Naive thymus-derived CD4-positive, alpha-beta T cell (primary cell): ENCODE results near the gene SNX24. TPM values are rescaled to one million over a fixed set of nuclear protein-coding genes. Genes with fewer than 3 reads are reported as not detected.
"Not testable (repeated sequence)": the region's sequence is repeated elsewhere in the genome, so short reads cannot be mapped to it uniquely, and the experiment has no call there.

Experiments used
- ATAC-seq: fragments of 150-1000 bp; cut with Tn5 transposase; 2 replicates; pipeline ENCODE4 v1.10.0; 2021; ENCODE audit warnings: mild to moderate bottlenecking, moderate library complexity
- CTCF ChIA-PET: fragments of 350-600 bp; sonication (Branson Sonifier 250); formaldehyde crosslinking; loops from one replicate; lab custom pipeline; 2021; ENCODE audit warnings: antibody characterized with exemption; lab: Charles Lee
- POLR2A ChIA-PET: fragments of 350-600 bp; sonication (Branson Sonifier 250); formaldehyde crosslinking; loops from one replicate; lab custom pipeline; 2021; ENCODE audit warnings: antibody characterized with exemption, inconsistent platforms; lab: Charles Lee
- DNase-seq, 9 donors: peaks; one replicate each; pipeline versions ENCODE4 v3.0.0 to v3.0.0-alpha.2; 2020 to 2022; ENCODE audit warnings: mixed read lengths in 1 of 9
- H3K27ac ChIP-seq: one replicate; pipeline ENCODE4 v1.7.0; 2013; ENCODE audit warnings: mild to moderate bottlenecking, low read depth, low read length, moderate library complexity
- H3K27me3 ChIP-seq, 2 donors: one replicate each; pipeline ENCODE4 v1.7.0; 2013; ENCODE audit warnings: low read length in 2 of 2, mild to moderate bottlenecking in 2 of 2, moderate library complexity in 2 of 2; ENCODE audit not compliant: control insufficient read depth in 2 of 2, insufficient read depth in 2 of 2
- H3K36me3 ChIP-seq, 3 experiments: 1 replicate in 2 of 3; 2 replicates in 1 of 3; pipeline ENCODE4 v1.7.0; 2013; ENCODE audit warnings: low read length in 3 of 3, mild to moderate bottlenecking in 3 of 3, moderate library complexity in 1 of 3; ENCODE audit not compliant: insufficient read depth in 3 of 3, control insufficient read depth in 2 of 3
- H3K4me1 ChIP-seq, 2 donors: one replicate each; pipeline ENCODE4 v1.7.0; 2013; ENCODE audit warnings: low read length in 2 of 2, mild to moderate bottlenecking in 2 of 2, moderate library complexity in 1 of 2; ENCODE audit not compliant: control insufficient read depth in 2 of 2, insufficient read depth in 2 of 2
- H3K4me3 ChIP-seq: 2 replicates; pipeline ENCODE4 v1.7.0; 2013; ENCODE audit warnings: mild to moderate bottlenecking, low read length
- H3K9me3 ChIP-seq, 3 experiments: 1 replicate in 2 of 3; 2 replicates in 1 of 3; pipeline ENCODE4 v1.7.0; 2013; ENCODE audit warnings: low read length in 3 of 3; ENCODE audit not compliant: control insufficient read depth in 2 of 3
- H3K27ac Mint-ChIP-seq, 9 donors: one replicate each; pipeline ENCODE4 v1.8.0; 2020 to 2022; ENCODE audit warnings: mixed read lengths in 9 of 9, mild to moderate bottlenecking in 8 of 9, moderate library complexity in 5 of 9, inconsistent platforms in 2 of 9
- H3K27me3 Mint-ChIP-seq, 5 donors: one replicate each; pipeline ENCODE4 v1.8.0; 2021 to 2022; ENCODE audit warnings: mixed read lengths in 5 of 5, mild to moderate bottlenecking in 1 of 5
- H3K36me3 Mint-ChIP-seq, 5 donors: one replicate each; pipeline ENCODE4 v1.8.0; 2020 to 2022; ENCODE audit warnings: mixed read lengths in 5 of 5, mild to moderate bottlenecking in 3 of 5, inconsistent platforms in 1 of 5
- H3K4me1 Mint-ChIP-seq, 7 donors: one replicate each; pipeline ENCODE4 v1.8.0; 2020 to 2022; ENCODE audit warnings: mixed read lengths in 7 of 7, mild to moderate bottlenecking in 3 of 7, inconsistent platforms in 1 of 7
- H3K4me3 Mint-ChIP-seq, 10 donors: one replicate each; pipeline ENCODE4 v1.8.0; 2020 to 2022; ENCODE audit warnings: mild to moderate bottlenecking in 10 of 10, mixed read lengths in 10 of 10, moderate library complexity in 6 of 10, inconsistent platforms in 2 of 10
- H3K9me3 Mint-ChIP-seq, 11 donors: one replicate each; pipeline ENCODE4 v1.8.0; 2020 to 2022; ENCODE audit warnings: mixed read lengths in 11 of 11, mild to moderate bottlenecking in 4 of 11, inconsistent platforms in 1 of 11, moderate library complexity in 1 of 11
- intact Hi-C, 2 donors: fragments of 100-400 bp; cut with micrococcal nuclease; formaldehyde crosslinking; loops; one replicate each; pipeline ENCODE4 v1.15.1; 2023
- polyA plus RNA-seq, 2 donors: library from polyadenylated mRNA; unstranded; fragments of 300-500 nt; fragmentation: Illumina TruSeq; gene quantifications; one replicate each; pipeline ENCODE4 v1.2.3, GENCODE V29; 2021
- total RNA-seq, 6 experiments: library from RNA in 5 of 6; stranded (reverse) in 5 of 6; gene quantifications; 1 replicate in 5 of 6; 2 replicates in 1 of 6; pipeline ENCODE4 v1.2.3 and lab custom pipeline; 2021 to 2026

Gene SNX24
- total and polyA plus RNA-seq, 7 experiments from 2014 or later: 1.2 to 3.5 (median 2.1) TPM

- intact Hi-C loops: no loop called here
These were observed 112.0 kb downstream of the SNX24 start for GRCh38 chr5:122957457-122957856.

GRCh38 chr5:122959740-122960445 lies 114.5 kb downstream of the SNX24 start:
- H3K36me3 ChIP-seq: peaks cover 0 to 2% (median 0%) of the 10 kb centered on the region in 3 experiments
- ChIA-PET CTCF (no interaction called here), POLR2A (no interaction called here)
- no peaks in the 10 kb centered on the region for H3K9me3 ChIP-seq
- no peaks in the 10 kb centered on the region for H3K27me3 ChIP-seq
- no peak overlapping the region for H3K4me3 ChIP-seq
- H3K27me3 Mint-ChIP-seq: peaks cover 0 to 4% (median 1%) of the 10 kb centered on the region in 5 donors
- no peaks in the 10 kb centered on the region for H3K4me1 ChIP-seq
- intact Hi-C loops: no loop called here
- no peak for DNase-seq
- H3K4me1 Mint-ChIP-seq: no peaks in the 10 kb centered on the region
- no peak overlapping the region for H3K27ac ChIP-seq
- H3K36me3 Mint-ChIP-seq: peaks cover 0 to 4% (median 0%) of the 10 kb centered on the region in 5 donors
- no peak overlapping the region for H3K27ac Mint-ChIP-seq
- ATAC-seq: no peak
- peaks cover 0 to 21% (median 3%) of the 10 kb centered on the region in 11 donors for H3K9me3 Mint-ChIP-seq
- H3K4me3 Mint-ChIP-seq: no peak overlapping the region

More at GRCh38 chr5:122957457-122957856, 112.0 kb downstream of the SNX24 start:
- no peaks in the 10 kb centered on the region for H3K9me3 ChIP-seq
- CTCF ChIA-PET: no interaction called here
- no peaks in the 10 kb centered on the region for H3K27me3 ChIP-seq
- no peak overlapping the region for H3K4me3 ChIP-seq
- Mint-ChIP-seq H3K27ac (no peak overlapping the region), H3K27me3 (peaks cover 0 to 4% (median 1%) of the 10 kb centered on the region in 5 donors), H3K9me3 (peaks cover 0 to 25% (median 3%) of the 10 kb centered on the region in 11 donors), H3K36me3 (peaks cover 0 to 4% (median 0%) of the 10 kb centered on the region in 5 donors), H3K4me3 (no peak overlapping the region), H3K4me1 (no peaks in the 10 kb centered on the region)
- POLR2A ChIA-PET: no interaction called here
- peaks cover 0 to 2% (median 0%) of the 10 kb centered on the region in 3 experiments for H3K36me3 ChIP-seq
- no peak for DNase-seq
- no peak overlapping the region for H3K27ac ChIP-seq
- ATAC-seq: no peak
- no peaks in the 10 kb centered on the region for H3K4me1 ChIP-seq

- H3K27ac ChIP-seq: no peak overlapping the region
- intact Hi-C loops: no loop called here
- Mint-ChIP-seq H3K9me3 (peaks cover 0 to 2% (median 0%) of the 10 kb centered on the region in 11 donors), H3K36me3 (peaks cover 0 to 4% (median 0%) of the 10 kb centered on the region in 5 donors), H3K4me1 (no peaks in the 10 kb centered on the region), H3K4me3 (no peak overlapping the region), H3K27ac (no peak overlapping the region), H3K27me3 (peaks cover 0 to 4% (median 1%) of the 10 kb centered on the region in 5 donors)
- DNase-seq: no peak
- H3K27me3 ChIP-seq: no peaks in the 10 kb centered on the region
- H3K36me3 ChIP-seq: no peaks in the 10 kb centered on the region
- H3K4me1 ChIP-seq: no peaks in the 10 kb centered on the region
- H3K4me3 ChIP-seq: no peak overlapping the region
- ChIA-PET POLR2A (no interaction called here), CTCF (no interaction called here)
- no peak for ATAC-seq
- no peaks in the 10 kb centered on the region for H3K9me3 ChIP-seq
These were observed 117.9 kb downstream of the SNX24 start for GRCh38 chr5:122963305-122963704.

GRCh38 chr5:122965111-122965510 lies 119.7 kb downstream of the SNX24 start:
- CTCF ChIA-PET: no interaction called here
- no peak overlapping the region for H3K4me3 ChIP-seq
- H3K27me3 Mint-ChIP-seq: peaks cover 0 to 4% (median 0%) of the 10 kb centered on the region in 5 donors
- intact Hi-C loops: no loop called here
- H3K36me3 ChIP-seq: no peaks in the 10 kb centered on the region
- H3K4me1 Mint-ChIP-seq: no peaks in the 10 kb centered on the region
- H3K9me3 Mint-ChIP-seq: no peaks in the 10 kb centered on the region
- ATAC-seq: no peak
- H3K27me3 ChIP-seq: no peaks in the 10 kb centered on the region
- no peaks in the 10 kb centered on the region for H3K9me3 ChIP-seq
- H3K27ac Mint-ChIP-seq: no peak overlapping the region
- no peak for DNase-seq
- no peak overlapping the region for H3K4me3 Mint-ChIP-seq
- POLR2A ChIA-PET: no interaction called here
- no peak overlapping the region for H3K27ac ChIP-seq
- no peaks in the 10 kb centered on the region for H3K4me1 ChIP-seq
- H3K36me3 Mint-ChIP-seq: no peaks in the 10 kb centered on the region

- no peak overlapping the region for H3K4me3 Mint-ChIP-seq
- DNase-seq: no peak
- H3K27ac ChIP-seq: no peak overlapping the region
- no peaks in the 10 kb centered on the region for H3K27me3 Mint-ChIP-seq
- H3K27me3 ChIP-seq: no peaks in the 10 kb centered on the region
- no peaks in the 10 kb centered on the region for H3K9me3 Mint-ChIP-seq
- ATAC-seq: no peak
- intact Hi-C loops: no loop called here
- peaks cover 0 to 5% (median 0%) of the 10 kb centered on the region in 5 donors for H3K36me3 Mint-ChIP-seq
- no peaks in the 10 kb centered on the region for H3K4me1 ChIP-seq
- H3K4me3 ChIP-seq: no peak overlapping the region
- H3K27ac Mint-ChIP-seq: no peak overlapping the region
- H3K9me3 ChIP-seq: no peaks in the 10 kb centered on the region
- ChIA-PET POLR2A (no interaction called here), CTCF (no interaction called here)
- no peaks in the 10 kb centered on the region for H3K4me1 Mint-ChIP-seq
- no peaks in the 10 kb centered on the region for H3K36me3 ChIP-seq
These were observed 121.7 kb downstream of the SNX24 start for GRCh38 chr5:122967085-122967484.

- ChIA-PET CTCF (no interaction called here), POLR2A (no interaction called here)
- no peaks in the 10 kb centered on the region for H3K9me3 ChIP-seq
- Mint-ChIP-seq H3K9me3 (no peaks in the 10 kb centered on the region), H3K36me3 (peaks cover 0 to 5% (median 0%) of the 10 kb centered on the region in 5 donors), H3K27me3 (no peaks in the 10 kb centered on the region), H3K27ac (no peak overlapping the region), H3K4me3 (no peak overlapping the region), H3K4me1 (no peaks in the 10 kb centered on the region)
- no peaks in the 10 kb centered on the region for H3K4me1 ChIP-seq
- H3K4me3 ChIP-seq: no peak overlapping the region
- ATAC-seq (no peak), DNase-seq (no peak)
- no peak overlapping the region for H3K27ac ChIP-seq
- no peaks in the 10 kb centered on the region for H3K36me3 ChIP-seq
- intact Hi-C loops: no loop called here
- H3K27me3 ChIP-seq: no peaks in the 10 kb centered on the region
These were observed 122.2 kb downstream of the SNX24 start for GRCh38 chr5:122967625-122968024.

- H3K4me3 ChIP-seq, POLR2A ChIA-PET, H3K4me1 Mint-ChIP-seq, H3K4me1 ChIP-seq, H3K9me3 Mint-ChIP-seq, DNase-seq, H3K36me3 Mint-ChIP-seq, H3K4me3 Mint-ChIP-seq, H3K27me3 ChIP-seq, ATAC-seq, H3K36me3 ChIP-seq, CTCF ChIA-PET, H3K27me3 Mint-ChIP-seq, intact Hi-C loops, H3K27ac Mint-ChIP-seq, H3K9me3 ChIP-seq, H3K27ac ChIP-seq: not testable (repeated sequence)
These were observed 122.6 kb downstream of the SNX24 start for GRCh38 chr5:122968056-122968455.
